Natural killer cell (primary cell): ENCODE results near the gene CHFR. TPM values are rescaled to one million over a fixed set of nuclear protein-coding genes. Genes with fewer than 3 reads are reported as not detected.

Source experiments
- ATAC-seq, 3 donors: fragments of 150-1000 bp in 2 of 3; fragments of 200-7000 bp in 1 of 3; cut with Tn5 transposase; 1 replicate in 1 of 3; 2 replicates in 2 of 3; pipeline ENCODE4 v1.10.0; 2021; ENCODE audit warnings: mild to moderate bottlenecking in 2 of 3, moderate library complexity in 2 of 3
- DNase-seq, 2 donors: peaks; one replicate each; pipeline versions ENCODE4 v3.0.0 to v3.0.0-alpha.2; 2013 to 2021; ENCODE audit warnings: mixed read lengths in 1 of 2
- H3K27ac ChIP-seq: one replicate; pipeline ENCODE4 v1.5.1; 2013; ENCODE audit warnings: mild to moderate bottlenecking, low read length
- H3K27me3 ChIP-seq: one replicate; pipeline ENCODE4 v1.6.1; 2013; ENCODE audit warnings: low read length; ENCODE audit not compliant: control insufficient read depth, insufficient read depth
- H3K36me3 ChIP-seq: one replicate; pipeline ENCODE4 v1.6.1; 2013; ENCODE audit warnings: low read length; ENCODE audit not compliant: control insufficient read depth, insufficient read depth
- H3K4me1 ChIP-seq: one replicate; pipeline ENCODE4 v1.6.1; 2013; ENCODE audit warnings: low read length; ENCODE audit not compliant: control insufficient read depth, insufficient read depth
- H3K4me3 ChIP-seq: one replicate; pipeline ENCODE4 v1.5.1; 2013; ENCODE audit warnings: low read length
- H3K9me3 ChIP-seq: one replicate; pipeline ENCODE4 v1.6.1; 2013; ENCODE audit warnings: low read length; ENCODE audit not compliant: control insufficient read depth, insufficient read depth
- H3K27ac Mint-ChIP-seq, 2 donors: one replicate each; pipeline ENCODE4 v1.8.0; 2022; ENCODE audit warnings: mild to moderate bottlenecking in 2 of 2, mixed read lengths in 2 of 2, moderate library complexity in 1 of 2
- H3K27me3 Mint-ChIP-seq, 2 donors: one replicate each; pipeline ENCODE4 v1.8.0; 2022; ENCODE audit warnings: low read depth in 2 of 2, mixed read lengths in 2 of 2
- H3K36me3 Mint-ChIP-seq: one replicate; pipeline ENCODE4 v1.8.0; 2022; ENCODE audit warnings: mixed read lengths
- H3K4me1 Mint-ChIP-seq, 2 donors: one replicate each; pipeline ENCODE4 v1.8.0; 2022; ENCODE audit warnings: mixed read lengths in 2 of 2
- H3K4me3 Mint-ChIP-seq: one replicate; pipeline ENCODE4 v1.8.0; 2022; ENCODE audit warnings: mild to moderate bottlenecking, moderate library complexity, mixed read lengths
- H3K9me3 Mint-ChIP-seq, 2 donors: one replicate each; pipeline ENCODE4 v1.8.0; 2022; ENCODE audit warnings: mixed read lengths in 2 of 2
- CTCF ChIP-seq: fragments of 200-600 bp; IDR thresholded peaks from one replicate; pipeline ENCODE4 v1.8.0; 2022; ENCODE audit warnings: antibody characterized with exemption
- WGBS: methylation state at CpG from one replicate; pipeline ENCODE4 v1.1.7; 2013; ENCODE audit warnings: missing lambda C conversion rate; ENCODE audit not compliant: insufficient coverage; 5-methylcytosine and 5-hydroxymethylcytosine counted together
- intact Hi-C: fragments of 100-400 bp; cut with micrococcal nuclease; formaldehyde crosslinking; loops from one replicate; pipeline ENCODE4 v1.14.2; 2022
- total RNA-seq, 4 donors: library from RNA; stranded (reverse); fragments of 120-200 nt in 1 of 4; gene quantifications; one replicate each; pipeline versions ENCODE4 v1.2.3 to v1.2.4, GENCODE V29; 2013 to 2022

The CHFR gene
- total RNA-seq, 3 donors from 2014 or later (not counting 1 experiment from before 2014, with no cell fraction given), result 161 to 170 (median 168) TPM

- H3K4me3 ChIP-seq, result no peak overlapping the region
- H3K27ac Mint-ChIP-seq, result peak overlapping the region in 1 of 2 donors; percentile 48
- H3K27ac ChIP-seq, result no peak overlapping the region
- H3K27me3 ChIP-seq, result no peaks in the 10 kb centered on the region
- WGBS, result 97% methylated on average over 25 of the region's 25 CpGs
- no peaks in the 10 kb centered on the region for H3K4me1 Mint-ChIP-seq
- peaks cover 79% of the 10 kb centered on the region for H3K36me3 ChIP-seq
- TF ChIP-seq CTCF, result no peak
- peaks cover 8% of the 10 kb centered on the region for H3K36me3 Mint-ChIP-seq
- ATAC-seq (no peak), DNase-seq (no peak)
- no peaks in the 10 kb centered on the region for H3K4me1 ChIP-seq
- H3K9me3 ChIP-seq, result no peaks in the 10 kb centered on the region
- no peaks in the 10 kb centered on the region for H3K9me3 Mint-ChIP-seq
- no peaks in the 10 kb centered on the region for H3K27me3 Mint-ChIP-seq
- intact Hi-C loops, result no loop called here
- no peak overlapping the region for H3K4me3 Mint-ChIP-seq
Measured at GRCh38 chr12:132851465-132851864, 35.9 kb downstream of the CHFR start.

- ATAC-seq (no peak), DNase-seq (no peak)
- no peak overlapping the region for H3K27ac Mint-ChIP-seq
- H3K4me1 ChIP-seq, result no peaks in the 10 kb centered on the region
- 94% methylated on average over 16 of the region's 16 CpGs for WGBS
- H3K4me3 Mint-ChIP-seq, result no peak overlapping the region
- H3K9me3 ChIP-seq, result no peaks in the 10 kb centered on the region
- no peak overlapping the region for H3K4me3 ChIP-seq
- intact Hi-C loops, result no loop called here
- no peak for TF ChIP-seq CTCF
- H3K27me3 Mint-ChIP-seq, result no peaks in the 10 kb centered on the region
- H3K36me3 ChIP-seq, result peaks cover 76% of the 10 kb centered on the region
- H3K9me3 Mint-ChIP-seq, result no peaks in the 10 kb centered on the region
- no peak overlapping the region for H3K27ac ChIP-seq
- H3K27me3 ChIP-seq, result no peaks in the 10 kb centered on the region
- H3K4me1 Mint-ChIP-seq, result no peaks in the 10 kb centered on the region
- no peaks in the 10 kb centered on the region for H3K36me3 Mint-ChIP-seq
Measured at GRCh38 chr12:132850291-132850690, 37.1 kb downstream of the CHFR start.

- WGBS, result 96% methylated on average over 13 of the region's 13 CpGs
- Histone ChIP-seq H3K9me3 (no peaks in the 10 kb centered on the region), H3K27me3 (no peaks in the 10 kb centered on the region), H3K36me3 (peaks cover 68% of the 10 kb centered on the region), H3K27ac (no peak overlapping the region), H3K4me3 (no peak overlapping the region), H3K4me1 (no peaks in the 10 kb centered on the region)
- no peaks in the 10 kb centered on the region for H3K36me3 Mint-ChIP-seq
- H3K4me3 Mint-ChIP-seq, result no peak overlapping the region
- H3K4me1 Mint-ChIP-seq, result no peaks in the 10 kb centered on the region
- no peak for TF ChIP-seq CTCF
- intact Hi-C loops, result no loop called here
- no peaks in the 10 kb centered on the region for H3K27me3 Mint-ChIP-seq
- no peak overlapping the region for H3K27ac Mint-ChIP-seq
- H3K9me3 Mint-ChIP-seq, result no peaks in the 10 kb centered on the region
- ATAC-seq, result no peak
- DNase-seq, result no peak
Measured at GRCh38 chr12:132848521-132848920, 38.9 kb downstream of the CHFR start.
